Peyer's patch (tissue), 4 donors: ENCODE results near the gene SKAP1.

Experiments
- POLR2A ChIP-seq, 2 donors: fragments of 450-650 bp; IDR thresholded peaks; one replicate each; pipeline ENCODE4 v1.5.1; 2017; ENCODE audit warnings: antibody characterized with exemption in 2 of 2, mild to moderate bottlenecking in 2 of 2, moderate library complexity in 2 of 2
- TF ChIP-seq, protein P1 (sequence below), 6 experiments: fragments of 450-650 bp in 4 of 6; fragments of 200-600 bp in 2 of 6; sonication (generic) in 1 of 6; IDR thresholded peaks; one replicate each; pipeline ENCODE4 v1.5.1; 2017 to 2019; ENCODE audit warnings: antibody characterized with exemption in 6 of 6, mild to moderate bottlenecking in 3 of 6, moderate library complexity in 1 of 6

DNA sequence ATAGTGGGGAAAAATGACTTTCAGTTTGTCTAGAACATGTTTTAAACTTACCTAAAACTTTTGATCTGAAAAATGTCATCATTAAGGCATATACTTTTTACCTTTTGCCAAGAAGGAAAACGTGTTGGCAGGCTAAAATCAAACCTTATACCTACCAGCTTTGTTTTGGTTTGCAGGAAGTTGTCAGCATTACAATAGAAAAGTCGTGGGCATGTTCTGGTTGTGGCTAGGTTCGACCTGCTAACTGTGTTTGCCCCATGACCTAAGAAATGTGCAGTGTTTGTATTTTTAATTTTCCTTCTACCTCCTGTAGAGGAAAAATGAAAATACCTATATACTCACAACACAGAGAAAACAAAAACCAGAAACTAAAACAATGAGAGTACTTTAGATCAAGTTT, 13.0 kb downstream of the SKAP1 start:
- TF ChIP-seq, protein P1, sequence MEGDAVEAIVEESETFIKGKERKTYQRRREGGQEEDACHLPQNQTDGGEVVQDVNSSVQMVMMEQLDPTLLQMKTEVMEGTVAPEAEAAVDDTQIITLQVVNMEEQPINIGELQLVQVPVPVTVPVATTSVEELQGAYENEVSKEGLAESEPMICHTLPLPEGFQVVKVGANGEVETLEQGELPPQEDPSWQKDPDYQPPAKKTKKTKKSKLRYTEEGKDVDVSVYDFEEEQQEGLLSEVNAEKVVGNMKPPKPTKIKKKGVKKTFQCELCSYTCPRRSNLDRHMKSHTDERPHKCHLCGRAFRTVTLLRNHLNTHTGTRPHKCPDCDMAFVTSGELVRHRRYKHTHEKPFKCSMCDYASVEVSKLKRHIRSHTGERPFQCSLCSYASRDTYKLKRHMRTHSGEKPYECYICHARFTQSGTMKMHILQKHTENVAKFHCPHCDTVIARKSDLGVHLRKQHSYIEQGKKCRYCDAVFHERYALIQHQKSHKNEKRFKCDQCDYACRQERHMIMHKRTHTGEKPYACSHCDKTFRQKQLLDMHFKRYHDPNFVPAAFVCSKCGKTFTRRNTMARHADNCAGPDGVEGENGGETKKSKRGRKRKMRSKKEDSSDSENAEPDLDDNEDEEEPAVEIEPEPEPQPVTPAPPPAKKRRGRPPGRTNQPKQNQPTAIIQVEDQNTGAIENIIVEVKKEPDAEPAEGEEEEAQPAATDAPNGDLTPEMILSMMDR (IDR thresholded peaks at IDR 0.05), result no peak
- no peak for TF ChIP-seq POLR2A (IDR thresholded peaks at IDR 0.05)
